ENCODE measurements around the gene COA5.

Gene COA5, protein sequence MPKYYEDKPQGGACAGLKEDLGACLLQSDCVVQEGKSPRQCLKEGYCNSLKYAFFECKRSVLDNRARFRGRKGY

DNA sequence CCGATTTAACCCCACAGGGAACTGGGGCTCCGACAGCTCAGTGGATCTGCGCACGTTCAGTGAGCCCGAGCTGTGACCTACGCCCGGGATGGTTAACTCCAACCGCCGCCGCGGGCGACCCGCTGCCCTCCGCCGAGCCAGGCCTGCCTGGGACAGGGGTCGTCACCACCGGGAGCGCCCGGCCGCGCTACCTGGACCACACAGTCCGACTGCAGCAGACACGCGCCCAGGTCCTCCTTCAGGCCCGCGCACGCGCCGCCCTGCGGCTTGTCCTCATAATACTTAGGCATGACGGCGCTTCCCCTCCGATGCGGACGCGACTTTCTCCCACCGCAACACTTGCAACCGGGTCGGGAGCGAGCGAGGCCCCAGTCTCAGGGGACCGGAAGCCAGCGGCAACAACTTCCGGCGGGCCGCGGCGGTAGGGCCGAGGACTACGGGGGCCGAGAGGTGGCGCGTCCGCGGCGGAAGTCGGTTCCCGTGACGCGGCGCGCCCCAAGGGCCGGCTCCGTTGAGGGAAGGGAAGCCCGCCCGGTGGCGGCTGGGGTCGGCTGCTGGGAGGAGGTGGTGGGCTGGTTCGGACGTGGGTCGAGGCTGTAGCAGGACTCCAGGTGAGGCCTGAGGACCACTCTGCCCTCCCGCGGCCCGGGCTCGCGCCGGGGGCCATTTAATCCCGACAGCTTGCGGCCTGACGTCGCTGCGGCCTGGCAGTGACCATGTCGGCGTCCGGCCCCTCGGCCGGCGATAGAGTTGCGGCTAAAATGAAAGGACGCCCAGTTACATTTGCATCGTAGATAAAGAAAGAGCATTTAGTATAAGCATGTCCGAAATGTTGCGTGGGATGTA is at the start of gene COA5, which contains the start of gene UNC50:
Gene COA5 (minus strand): TSS at position 397 of the 846 bp plus-strand sequence. CDS start 107 bp downstream, at position 290.
Gene UNC50 (plus strand): TSS at position 474 of the 846 bp plus-strand sequence. CDS start 1,171 bp downstream, outside the sequence.
- H3K4me3 Mint-ChIP-seq, result peak within 1 kb of the TSS; percentile 92
- H3K4me1 Mint-ChIP-seq, result peaks cover 40% of the 10 kb centered on the region
- peaks cover 29% of the 10 kb centered on the region for H3K36me3 Mint-ChIP-seq (ENCODE audit: low read depth)
- TF ChIP-seq, protein P1, sequence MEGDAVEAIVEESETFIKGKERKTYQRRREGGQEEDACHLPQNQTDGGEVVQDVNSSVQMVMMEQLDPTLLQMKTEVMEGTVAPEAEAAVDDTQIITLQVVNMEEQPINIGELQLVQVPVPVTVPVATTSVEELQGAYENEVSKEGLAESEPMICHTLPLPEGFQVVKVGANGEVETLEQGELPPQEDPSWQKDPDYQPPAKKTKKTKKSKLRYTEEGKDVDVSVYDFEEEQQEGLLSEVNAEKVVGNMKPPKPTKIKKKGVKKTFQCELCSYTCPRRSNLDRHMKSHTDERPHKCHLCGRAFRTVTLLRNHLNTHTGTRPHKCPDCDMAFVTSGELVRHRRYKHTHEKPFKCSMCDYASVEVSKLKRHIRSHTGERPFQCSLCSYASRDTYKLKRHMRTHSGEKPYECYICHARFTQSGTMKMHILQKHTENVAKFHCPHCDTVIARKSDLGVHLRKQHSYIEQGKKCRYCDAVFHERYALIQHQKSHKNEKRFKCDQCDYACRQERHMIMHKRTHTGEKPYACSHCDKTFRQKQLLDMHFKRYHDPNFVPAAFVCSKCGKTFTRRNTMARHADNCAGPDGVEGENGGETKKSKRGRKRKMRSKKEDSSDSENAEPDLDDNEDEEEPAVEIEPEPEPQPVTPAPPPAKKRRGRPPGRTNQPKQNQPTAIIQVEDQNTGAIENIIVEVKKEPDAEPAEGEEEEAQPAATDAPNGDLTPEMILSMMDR (IDR thresholded peaks at IDR 0.05), result no peak
- no peaks in the 10 kb centered on the region for H3K27me3 Mint-ChIP-seq (ENCODE audit: low read depth, poor library complexity)
- peak; percentile 90 for DNase-seq
- H3K9me3 Mint-ChIP-seq, result no peaks in the 10 kb centered on the region
- peak within 1 kb of the TSS; percentile 98 for H3K27ac Mint-ChIP-seq

DNA sequence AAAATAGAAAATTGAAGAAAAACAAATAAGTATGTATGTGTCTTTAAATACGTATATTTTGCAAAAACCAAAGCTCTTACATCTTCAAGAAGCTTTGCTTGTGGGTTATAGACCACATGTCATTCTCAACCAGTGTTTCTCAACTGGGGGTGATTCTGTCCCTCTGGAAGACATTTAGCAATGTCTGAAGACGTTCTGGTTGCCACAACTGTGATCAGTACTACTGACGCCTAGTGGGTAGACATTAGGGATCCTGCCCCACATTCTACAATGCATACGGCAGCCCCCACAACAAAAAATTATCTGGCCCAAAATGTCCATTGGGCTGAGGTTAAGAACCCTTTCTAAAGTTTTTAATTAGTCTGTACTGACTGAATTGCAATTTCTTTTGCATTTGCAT is 48.5 kb upstream of the COA5 start:
- Mint-ChIP-seq H3K27ac (no peak overlapping the region), H3K36me3 (ENCODE audit: low read depth) (peaks cover 16% of the 10 kb centered on the region), H3K9me3 (peaks cover 21% of the 10 kb centered on the region), H3K27me3 (ENCODE audit: low read depth, poor library complexity) (no peaks in the 10 kb centered on the region), H3K4me1 (no peaks in the 10 kb centered on the region), H3K4me3 (no peak overlapping the region)
- TF ChIP-seq, protein P1 (IDR thresholded peaks at IDR 0.05), result no peak
- DNase-seq, result no peak

DNA sequence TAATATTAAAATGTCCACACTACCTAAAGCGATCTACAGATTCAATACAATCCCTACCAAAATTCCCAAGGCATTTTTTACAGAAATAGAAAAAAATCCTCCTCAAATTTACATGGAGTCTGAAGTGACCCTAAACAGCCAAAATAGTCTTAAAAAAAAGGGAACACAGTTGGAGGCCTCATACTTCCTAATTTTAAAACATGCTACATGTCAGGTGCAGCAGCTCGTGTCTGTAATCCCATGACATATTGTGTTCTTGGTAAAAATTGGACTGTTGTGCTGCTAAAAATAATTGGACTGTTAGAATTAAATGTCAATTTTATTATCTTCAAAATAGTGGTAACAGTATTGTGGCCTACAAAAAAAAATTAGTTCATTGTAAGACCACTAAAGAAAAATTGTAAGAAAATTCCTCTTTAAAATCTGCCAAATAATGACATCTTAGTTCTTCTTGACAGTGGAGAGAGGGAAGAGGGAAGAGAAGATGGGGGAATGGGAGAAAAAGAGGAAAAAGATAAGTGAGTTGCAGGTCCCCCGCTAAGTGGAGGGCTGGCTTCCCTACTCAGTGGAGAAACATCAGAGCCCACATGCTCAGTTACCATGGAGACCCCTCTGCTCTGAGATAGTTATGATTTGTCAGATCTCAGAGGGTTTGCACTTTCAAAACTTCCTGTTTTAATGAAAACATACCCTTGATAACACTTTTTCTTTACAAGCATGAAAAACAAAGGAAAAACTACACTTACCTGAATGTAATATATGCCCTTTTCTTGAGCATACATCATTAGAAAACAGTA is 46.6 kb upstream of the COA5 start:
- Mint-ChIP-seq H3K27ac (no peak overlapping the region), H3K4me1 (no peaks in the 10 kb centered on the region), H3K36me3 (ENCODE audit: low read depth) (peaks cover 10% of the 10 kb centered on the region), H3K4me3 (no peak overlapping the region), H3K27me3 (ENCODE audit: low read depth, poor library complexity) (no peaks in the 10 kb centered on the region), H3K9me3 (peaks cover 14% of the 10 kb centered on the region)
- TF ChIP-seq, protein P1 (IDR thresholded peaks at IDR 0.05), result no peak
- DNase-seq, result no peak

DNA sequence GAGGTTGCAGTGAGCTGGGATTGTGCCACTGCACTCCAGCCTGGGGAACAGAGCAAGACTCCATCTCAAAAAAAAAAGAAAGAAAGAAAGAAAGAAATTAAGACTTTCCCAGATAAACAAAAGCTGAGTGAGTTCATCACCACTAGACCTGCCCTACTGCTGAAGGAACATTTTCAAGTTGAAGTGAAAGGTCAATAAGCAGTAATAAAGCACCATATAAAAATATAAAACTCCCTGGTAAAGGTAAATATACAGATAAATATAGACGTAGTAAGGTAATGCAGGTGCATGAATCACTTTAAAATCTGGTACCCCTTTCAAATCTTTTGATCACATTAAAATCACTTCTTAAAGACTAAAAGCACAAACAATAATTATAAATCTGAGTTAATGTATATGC is 42.7 kb upstream of the COA5 start:
- peaks cover 11% of the 10 kb centered on the region for H3K36me3 Mint-ChIP-seq (ENCODE audit: low read depth)
- DNase-seq, result no peak

DNA sequence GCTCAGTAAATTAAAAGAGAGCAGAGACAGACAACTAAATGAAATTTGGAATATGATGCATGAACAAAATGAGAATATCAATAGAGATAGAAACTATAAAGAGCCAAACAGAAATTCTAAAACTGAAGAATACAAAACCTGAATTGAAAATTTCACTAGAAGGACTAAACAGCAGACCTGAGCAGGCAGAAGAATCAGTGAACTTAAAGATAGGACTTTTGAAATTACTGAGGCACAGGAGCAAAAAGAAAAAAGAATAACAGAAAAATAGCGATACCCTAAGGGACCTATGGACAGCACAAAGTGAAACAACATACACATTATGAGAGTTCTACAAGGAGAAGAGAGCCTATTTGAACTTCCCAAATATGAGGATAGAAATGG is 41.7 kb upstream of the COA5 start:
- no peak overlapping the region for H3K4me3 Mint-ChIP-seq

More for the DNA sequence above, 42.7 kb upstream of the COA5 start:
- H3K4me3 Mint-ChIP-seq, result no peak overlapping the region
- H3K4me1 Mint-ChIP-seq, result peaks cover 10% of the 10 kb centered on the region
- no peak overlapping the region for H3K27ac Mint-ChIP-seq
- no peaks in the 10 kb centered on the region for H3K27me3 Mint-ChIP-seq (ENCODE audit: low read depth, poor library complexity)
- TF ChIP-seq, protein P1 (IDR thresholded peaks at IDR 0.05), result no peak
- peaks cover 10% of the 10 kb centered on the region for H3K9me3 Mint-ChIP-seq

More for the DNA sequence above, 41.7 kb upstream of the COA5 start:
- peaks cover 10% of the 10 kb centered on the region for H3K4me1 Mint-ChIP-seq
- TF ChIP-seq, protein P1 (IDR thresholded peaks at IDR 0.05), result no peak
- H3K9me3 Mint-ChIP-seq, result peaks cover 10% of the 10 kb centered on the region
- no peak for DNase-seq
- H3K36me3 Mint-ChIP-seq (ENCODE audit: low read depth), result peaks cover 11% of the 10 kb centered on the region
- no peak overlapping the region for H3K27ac Mint-ChIP-seq
- H3K27me3 Mint-ChIP-seq (ENCODE audit: low read depth, poor library complexity), result no peaks in the 10 kb centered on the region
